ENCODE data around the gene INTS1. TPM values are rescaled to one million over a fixed set of nuclear protein-coding genes. Genes with fewer than 3 reads are reported as not detected.

The INTS1 gene
- total RNA-seq, 2 donors from 2014 or later = 26.9 to 42.4 TPM

DNA sequence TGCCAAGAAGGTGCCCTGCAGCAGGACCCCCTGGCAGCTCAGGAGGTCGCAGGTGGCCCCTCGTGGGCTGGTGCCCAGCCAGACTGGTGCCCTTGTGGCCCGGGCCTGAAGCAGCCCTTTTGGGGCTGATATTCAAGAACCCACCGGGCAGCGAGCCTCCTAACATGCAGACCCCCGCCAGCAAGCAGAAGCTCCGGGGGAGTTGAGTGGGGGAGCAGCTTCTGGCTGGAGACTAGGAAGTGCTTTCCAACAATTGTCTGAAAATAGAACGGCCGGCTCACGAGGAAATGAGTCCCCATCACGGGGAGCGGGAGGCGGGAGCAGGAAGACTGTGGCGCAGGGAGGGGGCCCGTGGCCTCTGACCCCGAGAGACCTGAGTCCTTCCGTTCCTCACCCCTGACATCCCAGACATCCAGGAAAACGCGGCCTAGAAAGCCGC, 9.5 kb upstream of the INTS1 start:
- DNase-seq (no peak), ATAC-seq (peak; percentile 64 to 71)
- intact Hi-C loops (cut with DNase I) = loop anchor here in 1 of 2 donors (1.0 kb wide), 1 partner anchor 24 kb away; no protein-coding TSS in a partner anchor

DNA sequence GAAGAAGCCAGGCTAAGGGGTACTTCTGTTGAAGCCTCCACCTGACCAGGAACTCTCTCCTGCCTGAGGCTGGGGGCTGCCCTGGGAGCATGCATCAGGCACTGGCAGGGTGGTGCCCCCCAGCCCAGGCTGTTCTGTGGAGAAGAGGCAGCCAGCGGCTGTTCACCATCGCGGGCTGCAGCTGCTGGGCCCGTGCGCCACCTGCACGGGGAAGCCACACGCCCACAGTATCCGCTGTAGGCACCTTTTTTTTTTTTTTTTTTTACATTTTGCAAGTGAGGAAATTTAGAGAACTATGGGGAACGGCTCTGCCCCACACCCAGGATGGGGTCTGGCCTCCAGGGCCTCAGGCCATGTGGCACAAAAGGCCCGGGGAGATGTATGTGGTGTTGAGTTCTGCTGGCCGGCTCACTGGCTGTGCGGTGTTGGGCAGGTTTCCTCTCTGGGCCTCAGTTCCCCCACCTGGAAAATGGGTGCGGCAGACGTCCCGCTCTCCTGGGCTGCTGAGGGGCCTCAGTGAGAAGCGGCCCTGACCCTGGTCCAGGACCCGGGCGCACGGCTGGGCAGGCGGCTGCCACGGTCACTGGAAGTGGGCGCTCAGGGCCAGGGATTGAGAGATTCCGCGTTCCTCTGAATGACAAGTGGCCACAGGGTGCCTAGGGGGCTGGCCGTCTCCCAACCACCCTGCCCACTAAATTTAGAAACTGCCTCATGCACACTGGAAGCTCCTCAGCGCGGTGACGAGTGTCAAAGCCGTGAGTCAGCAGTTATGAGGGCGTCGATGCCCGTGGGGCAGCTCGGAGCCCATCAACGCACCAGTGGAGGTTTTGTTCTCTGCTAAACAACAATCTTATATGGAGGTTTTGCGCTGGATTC, 8.8 kb upstream of the INTS1 start:
- intact Hi-C loops (cut with DNase I) = loop anchor here in 1 of 2 donors (1.0 kb wide), 1 partner anchor 24 kb away; no protein-coding TSS in a partner anchor
- peak; percentile 77 for DNase-seq
- peak; percentile 92 to 94 for ATAC-seq

DNA sequence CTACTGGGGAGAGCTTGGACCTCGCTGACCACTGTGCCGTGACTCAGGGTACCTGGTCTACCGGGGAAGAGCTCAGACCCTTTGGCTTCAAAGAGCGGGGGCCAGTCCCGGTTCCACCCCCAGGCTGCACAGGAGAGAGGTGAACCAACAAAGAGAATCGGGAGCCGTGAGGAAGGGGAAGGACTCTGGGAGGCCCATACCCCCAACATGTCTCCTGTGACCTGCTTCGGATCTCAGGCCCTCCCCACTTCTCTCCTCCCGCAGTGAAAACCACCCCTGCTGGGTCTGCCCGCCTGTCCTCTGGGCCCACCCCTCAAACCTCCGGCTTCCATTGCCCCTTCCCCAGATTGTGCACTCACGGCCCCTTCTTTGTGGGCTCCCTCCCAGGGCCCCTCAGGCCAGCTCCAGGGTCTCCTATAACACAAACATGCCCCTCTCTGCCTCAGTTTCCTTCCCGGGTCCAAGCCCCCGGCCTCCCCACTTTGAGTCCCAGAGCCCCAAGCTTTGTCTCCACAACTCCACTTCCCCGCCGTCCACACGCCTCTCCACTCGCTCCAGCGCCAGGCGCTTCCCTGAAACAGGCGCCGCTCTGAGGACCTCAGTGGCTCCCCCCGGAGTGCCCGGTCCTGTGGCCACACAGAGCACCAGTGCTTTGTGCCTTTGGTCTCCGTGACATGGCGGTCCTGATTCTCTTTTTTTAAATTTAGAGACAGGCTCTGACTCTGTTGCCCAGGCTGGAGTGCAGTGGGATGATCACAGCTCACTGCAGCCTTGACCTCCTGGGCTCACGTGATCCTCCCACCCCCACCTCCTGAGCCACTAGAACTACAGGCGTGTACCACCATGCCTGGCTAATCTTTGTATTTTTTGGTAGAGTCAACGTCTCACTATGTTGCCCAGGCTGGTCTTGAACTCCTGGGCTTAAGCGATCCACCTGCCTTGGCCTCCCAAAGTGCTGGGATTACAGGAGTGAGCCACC, 7.5 kb upstream of the INTS1 start:
- no peak for DNase-seq
- no peak for ATAC-seq
- intact Hi-C loops (cut with DNase I) = no loop called here

DNA sequence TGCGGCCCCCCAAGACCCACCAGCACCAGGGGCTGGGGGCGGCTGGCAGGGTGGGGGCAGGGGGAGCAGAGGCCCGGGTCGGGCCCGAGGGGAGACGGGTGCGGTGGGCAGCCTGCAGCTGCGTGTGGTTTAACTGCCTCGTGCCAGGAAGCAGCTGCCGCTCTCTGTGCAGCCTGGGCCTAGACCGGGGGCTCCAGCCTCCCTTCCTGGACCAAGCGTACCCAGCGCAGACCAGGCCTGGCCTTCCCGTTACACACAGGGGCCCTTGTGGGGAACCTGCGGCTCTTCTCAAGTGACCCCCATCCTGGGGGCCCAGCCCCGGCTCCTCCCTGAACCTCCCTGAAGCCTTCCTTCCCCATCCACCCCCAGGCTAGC, 6.6 kb upstream of the INTS1 start:
- ATAC-seq (no peak), DNase-seq (no peak)
- intact Hi-C loops (cut with DNase I) = no loop called here

DNA sequence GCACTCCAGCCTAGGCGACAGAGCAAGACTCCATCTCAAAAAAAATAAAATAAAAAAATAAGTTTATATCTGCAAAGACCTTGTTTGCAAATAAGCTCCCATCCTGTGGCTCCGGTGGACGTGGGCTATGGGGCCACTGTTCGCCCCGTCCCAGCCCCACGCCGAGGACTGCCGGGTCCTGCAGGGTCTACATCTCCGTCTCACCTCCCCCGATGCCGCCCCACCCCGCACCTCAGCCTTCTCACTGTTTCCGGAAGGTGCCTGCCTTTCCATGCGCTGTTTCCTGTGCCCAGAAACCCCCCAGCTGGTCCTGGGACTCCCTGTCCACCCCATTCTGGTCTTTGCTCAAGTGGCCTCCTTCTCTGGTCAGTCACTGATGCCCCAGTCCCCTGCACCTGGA, 5.0 kb upstream of the INTS1 start:
- DNase-seq (no peak), ATAC-seq (no peak)
- intact Hi-C loops (cut with DNase I) = loop anchor here in 1 of 2 donors (10.0 kb wide), 1 partner anchor 46 kb away; the partner anchor contains the start of gene TMEM184A

DNA sequence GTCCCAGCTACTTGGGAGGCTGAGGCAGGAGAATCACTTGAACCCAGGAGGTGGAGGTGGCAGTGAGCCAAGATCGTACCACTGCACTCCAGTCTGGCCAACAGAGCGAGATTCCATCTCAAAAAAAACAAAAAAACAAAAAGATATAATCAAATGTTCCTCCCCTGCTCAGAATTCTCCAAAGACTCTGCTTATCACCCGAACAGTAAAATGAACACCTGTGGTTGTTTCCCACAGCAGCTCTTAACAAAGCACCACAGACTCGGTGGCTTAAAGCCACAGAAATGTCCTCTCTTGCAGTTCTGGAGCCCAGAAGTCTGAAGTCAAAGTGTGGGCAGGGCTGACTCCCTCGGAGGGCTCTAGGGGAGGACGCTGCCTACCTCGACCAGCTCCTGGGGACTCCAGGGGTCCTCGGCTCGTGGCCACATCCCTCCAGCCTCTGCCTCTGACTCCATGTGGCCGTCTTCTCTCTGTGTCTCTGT, 4.1 kb upstream of the INTS1 start:
- ATAC-seq (no peak), DNase-seq (no peak)
- intact Hi-C loops (cut with DNase I) = loop anchor here in 1 of 2 donors (10.0 kb wide), 1 partner anchor 46 kb away; the partner anchor contains the start of gene TMEM184A

DNA sequence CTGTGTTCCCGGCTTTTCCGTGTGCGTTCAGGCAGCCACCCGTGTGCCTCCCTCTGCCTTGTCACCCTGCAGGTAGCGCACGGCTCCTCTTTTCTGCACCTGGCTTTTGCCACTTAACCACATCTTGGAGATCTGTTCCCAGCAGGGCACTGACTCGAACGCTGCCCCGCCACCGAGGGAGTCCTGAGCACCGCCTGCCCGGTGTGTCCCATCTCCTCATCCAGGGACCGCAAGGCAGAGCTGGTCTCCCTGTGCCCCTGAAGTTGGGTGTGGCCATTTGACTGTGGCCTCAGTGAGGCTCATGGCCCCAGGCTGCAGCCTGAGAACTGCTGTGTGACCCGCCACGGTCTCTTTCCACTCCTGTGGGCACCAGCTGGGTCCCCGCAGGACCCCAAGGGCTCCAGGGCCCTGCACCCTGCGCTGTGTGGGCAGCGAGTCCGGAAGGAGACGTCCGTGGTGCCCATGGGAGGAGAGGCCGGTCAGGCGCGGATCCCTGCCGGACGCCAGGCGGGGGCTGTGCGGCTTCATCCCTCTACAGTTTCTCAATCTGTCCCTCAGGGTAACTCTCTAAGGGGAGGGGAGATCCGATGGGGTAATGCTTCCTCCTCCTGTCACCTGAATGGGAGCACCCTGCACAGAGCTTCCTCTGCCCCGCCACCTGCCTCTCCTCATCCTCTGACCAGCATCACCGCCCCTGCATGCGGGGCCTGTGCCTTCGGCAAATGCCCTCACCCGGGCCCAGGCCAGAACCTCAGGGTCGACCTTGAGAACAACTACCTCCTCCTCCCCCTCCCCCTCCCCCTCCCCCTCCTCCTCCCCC, 1.8 kb upstream of the INTS1 start:
- intact Hi-C loops (cut with DNase I) = loop anchor here in 1 of 2 donors (10.0 kb wide), 1 partner anchor 49 kb away; the partner anchor contains the start of gene TMEM184A

DNA sequence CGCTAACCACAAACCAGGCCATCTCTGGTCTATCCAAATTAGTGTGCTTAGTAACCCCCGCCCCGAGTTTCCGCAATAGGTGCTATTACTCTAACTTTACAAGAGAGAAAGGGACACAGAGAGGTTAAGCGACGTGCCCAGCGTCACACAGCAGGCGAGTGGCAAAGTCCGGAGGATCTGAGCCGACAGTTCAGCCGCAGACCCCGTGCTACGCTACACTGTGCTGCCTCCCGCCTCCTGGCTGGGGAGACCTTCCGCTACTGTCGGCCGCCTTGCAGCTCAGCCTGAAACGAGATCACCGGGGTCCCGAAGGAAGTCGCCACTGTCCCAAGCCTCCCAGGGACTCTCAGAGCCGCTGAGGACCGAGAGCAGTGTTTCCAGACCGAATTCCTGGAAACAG, 799 bp downstream of the INTS1 start:
- intact Hi-C loops (cut with DNase I) = loop anchor here (5.0 to 10.0 kb wide), 2 partner anchors 51 to 54 kb away; partner anchors contain the start of gene TMEM184A (in 2 of the 2)
- no peak for ATAC-seq
- DNase-seq = no peak

More for the DNA sequence above, 1.8 kb upstream of the INTS1 start:
- DNase-seq (no peak), ATAC-seq (no peak)

DNA sequence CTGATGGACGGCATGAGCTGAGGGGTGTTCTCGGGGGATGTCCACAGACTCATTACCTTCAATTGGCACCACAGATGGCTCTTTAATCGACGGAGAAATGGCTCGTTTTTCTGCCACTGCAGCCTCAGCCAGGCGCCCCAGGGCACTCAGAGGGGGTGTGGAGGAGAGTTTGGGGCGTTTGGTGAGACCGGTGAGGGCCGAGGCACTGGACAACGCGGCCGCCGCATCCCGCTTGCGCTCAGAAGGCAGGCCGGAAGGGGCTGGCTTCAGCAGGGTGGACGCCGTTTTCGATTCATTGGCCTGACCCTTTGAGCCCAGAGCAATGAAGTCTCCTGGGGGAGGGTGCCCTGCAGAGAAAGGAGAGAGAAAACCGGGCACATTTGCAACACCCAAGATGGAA, 1.3 kb downstream of the INTS1 start:
- DNase-seq = no peak
- ATAC-seq = no peak
- intact Hi-C loops (cut with DNase I) = loop anchor here (5.0 to 10.0 kb wide), 2 partner anchors 52 to 54 kb away; partner anchors contain the start of gene TMEM184A (in 2 of the 2)

DNA sequence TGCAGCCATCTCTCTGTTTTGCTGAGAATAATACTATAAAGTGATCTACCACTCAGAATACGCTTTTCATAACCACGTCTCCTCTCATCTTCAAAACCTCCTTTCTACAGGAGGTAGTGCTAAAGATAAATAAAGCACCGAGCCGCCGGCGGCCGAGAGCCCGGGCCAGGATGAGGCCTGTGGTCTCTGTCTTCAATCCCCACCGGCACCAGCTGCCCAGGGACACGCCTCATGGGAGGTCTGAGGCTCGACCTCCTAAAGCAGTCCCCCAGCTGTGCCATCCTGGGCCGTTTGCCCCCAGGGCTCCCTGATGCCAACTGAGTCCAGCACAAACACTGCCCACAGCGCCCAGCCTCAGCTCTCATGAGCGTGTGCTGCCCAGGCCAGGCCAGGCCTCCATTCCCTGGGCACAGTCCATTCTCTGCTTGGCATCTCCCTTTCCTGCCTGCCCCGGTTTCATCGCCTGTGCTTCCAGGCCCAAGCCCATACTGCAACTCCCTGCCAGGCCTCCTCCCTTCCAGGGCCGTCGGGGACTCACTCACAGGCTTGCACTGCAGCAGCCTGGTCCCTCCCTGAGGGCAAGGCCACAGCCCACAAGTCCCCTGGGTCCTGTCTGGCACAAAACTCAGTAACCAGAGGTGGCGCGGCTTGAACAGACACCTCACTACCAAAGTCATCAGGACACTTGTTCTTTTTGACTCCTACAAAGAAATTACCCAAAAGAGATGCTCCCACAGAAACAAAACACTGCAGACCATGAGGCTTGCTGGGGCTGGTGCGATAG, 2.5 kb downstream of the INTS1 start:
- DNase-seq (no peak), ATAC-seq (no peak)
- intact Hi-C loops (cut with DNase I) = loop anchor here (5.0 to 10.0 kb wide), 2 partner anchors 53 to 56 kb away; partner anchors contain the start of gene TMEM184A (in 2 of the 2)

DNA sequence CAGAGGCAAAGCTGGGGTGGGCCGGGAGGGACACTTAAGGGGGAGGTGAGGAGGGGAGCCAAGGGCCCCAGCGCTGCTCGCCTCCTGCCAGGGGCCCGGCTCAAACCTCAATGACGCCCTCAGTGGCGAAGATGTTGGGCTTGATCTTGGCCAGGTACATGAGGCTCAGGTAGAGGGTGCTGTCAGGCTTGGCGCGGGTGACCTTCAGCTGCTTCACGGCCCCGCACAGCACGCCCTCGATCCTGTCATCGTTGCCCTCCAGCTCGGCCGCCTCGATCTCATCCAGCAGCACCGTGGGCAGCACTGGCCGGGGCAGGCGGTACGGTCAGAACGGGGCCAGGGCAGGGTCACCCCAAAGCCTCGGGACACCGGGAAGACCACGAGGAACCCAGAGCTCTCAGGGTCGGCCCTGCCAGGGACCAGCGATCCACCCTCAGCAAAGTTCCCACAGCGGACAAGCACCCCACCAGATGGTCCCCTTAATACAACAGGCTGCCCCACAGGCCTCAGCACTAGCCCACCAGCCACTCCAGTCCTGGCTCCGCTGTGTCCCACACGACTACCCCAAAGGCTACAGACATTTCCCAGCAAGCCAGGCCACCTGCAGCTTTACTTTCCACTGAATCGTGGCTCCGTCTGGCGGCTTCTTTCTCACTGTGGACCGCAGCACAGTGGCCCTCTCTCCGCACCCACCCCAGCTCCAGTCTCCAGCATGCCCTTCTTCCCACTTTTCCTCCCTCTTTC, 4.0 kb downstream of the INTS1 start:
- no peak for ATAC-seq
- intact Hi-C loops (cut with DNase I) = loop anchor here (5.0 to 10.0 kb wide), 2 partner anchors 55 to 57 kb away; partner anchors contain the start of gene TMEM184A (in 2 of the 2)
- DNase-seq = no peak

DNA sequence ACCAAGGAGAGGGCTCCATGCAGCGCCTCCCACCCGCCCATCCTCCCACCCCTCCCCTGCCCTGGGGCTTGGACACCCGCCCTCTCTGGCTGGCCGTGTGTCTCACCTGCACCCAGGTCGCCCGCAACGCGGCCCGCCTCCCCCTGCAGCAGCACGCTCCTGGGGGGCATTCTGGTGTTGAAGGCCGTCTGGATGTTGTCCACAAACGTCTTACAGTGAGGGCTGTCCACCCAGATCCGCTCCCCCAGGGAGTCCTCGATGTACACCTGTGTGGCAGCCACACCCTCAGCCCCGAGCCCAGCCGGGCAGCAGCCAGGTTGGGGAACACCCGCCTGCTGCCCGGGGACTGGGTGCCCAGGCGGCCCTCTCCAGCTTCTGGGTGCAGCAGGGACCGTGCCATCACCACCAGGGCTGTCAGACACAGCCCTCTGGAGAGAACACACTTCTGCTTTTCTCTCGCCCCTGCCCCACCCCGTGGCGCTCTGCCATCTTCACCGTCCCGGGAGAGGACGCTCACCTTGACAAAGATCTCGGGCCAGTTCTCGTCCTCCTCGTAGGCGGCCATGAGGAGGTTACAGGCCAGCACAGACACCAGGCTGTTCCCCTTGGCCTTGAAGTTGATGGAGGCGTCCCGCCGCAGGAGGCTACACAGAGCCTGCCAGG, 4.7 kb downstream of the INTS1 start:
- no peak for DNase-seq
- intact Hi-C loops (cut with DNase I) = loop anchor here (5.0 to 10.0 kb wide), 2 partner anchors 55 to 58 kb away; partner anchors contain the start of gene TMEM184A (in 2 of the 2)
- no peak for ATAC-seq

DNA sequence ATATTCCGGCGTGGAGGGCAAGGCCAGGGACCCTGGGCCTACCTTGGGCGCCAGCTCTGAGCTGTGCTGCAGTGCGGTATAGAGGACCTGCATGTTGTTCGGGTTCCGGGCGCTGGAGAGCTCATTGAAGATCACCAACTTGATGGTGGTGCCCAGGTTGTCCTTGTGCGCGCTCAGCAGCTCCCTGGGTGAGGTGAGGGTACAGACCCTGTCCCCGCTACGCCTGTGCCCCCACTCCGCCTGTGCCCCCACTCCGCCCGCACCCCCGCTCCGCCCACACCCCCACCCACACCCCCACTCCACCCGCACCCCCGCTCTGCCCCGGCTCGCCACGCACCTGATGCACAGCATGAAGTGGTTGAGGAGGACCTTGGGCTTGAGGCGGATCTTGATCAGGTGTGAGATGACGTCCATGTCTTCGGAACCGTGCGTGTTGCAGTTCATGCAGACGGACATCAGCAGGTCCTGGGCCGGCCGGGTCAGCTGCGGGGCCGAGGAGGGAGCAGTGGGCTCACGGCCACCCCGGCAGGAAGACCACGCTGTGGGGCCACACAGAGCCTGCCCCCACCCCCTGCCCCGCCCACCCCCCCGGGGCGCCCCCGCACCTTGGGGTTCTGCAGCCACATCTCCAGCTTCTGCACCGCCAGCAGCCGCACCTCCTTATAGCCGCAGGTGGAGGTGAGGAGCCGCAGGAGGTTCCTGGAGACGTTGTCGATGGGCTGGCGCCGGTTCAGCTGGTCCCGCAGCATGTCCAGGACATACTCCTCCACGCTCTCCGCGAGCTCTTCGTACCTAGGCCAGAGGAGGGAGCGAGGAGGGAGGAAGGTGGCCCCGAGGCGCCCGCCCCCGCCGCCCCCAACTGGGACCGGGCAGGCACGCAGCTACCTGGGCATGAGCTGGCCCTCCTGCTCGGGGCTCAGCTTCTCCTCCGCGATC, 5.6 kb downstream of the INTS1 start:
- no peak for DNase-seq
- intact Hi-C loops (cut with DNase I) = no loop called here
- ATAC-seq = no peak

DNA sequence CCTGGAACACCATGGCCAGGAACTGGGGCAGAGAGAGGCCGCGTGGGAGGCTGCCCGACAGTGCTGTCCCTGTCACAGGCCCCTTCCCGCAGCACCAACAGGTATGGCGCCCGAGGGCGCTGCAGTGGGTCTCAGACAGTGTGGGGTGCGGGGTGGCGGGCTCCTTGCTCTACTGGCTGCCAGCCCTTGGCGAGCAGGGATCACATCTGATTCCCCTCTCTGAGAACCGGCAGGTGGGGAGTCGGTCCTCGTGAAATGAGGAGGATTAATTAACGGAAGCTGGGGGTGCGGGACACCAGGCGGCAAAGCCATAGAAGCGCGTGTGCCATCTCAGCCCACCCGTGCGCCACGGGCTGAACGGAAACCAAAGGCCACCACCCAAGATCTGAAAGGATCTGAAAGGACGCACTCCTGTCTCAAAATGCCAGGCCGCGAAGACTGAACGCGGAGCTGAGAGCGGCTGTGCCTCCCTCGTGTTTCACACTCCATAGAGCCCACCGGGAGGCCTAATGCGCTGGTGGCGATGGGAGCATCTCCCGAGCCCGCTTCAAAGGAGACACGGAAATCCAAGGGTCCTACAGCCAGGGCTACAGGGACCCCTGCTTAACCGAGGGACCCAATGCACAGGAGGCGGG, 6.8 kb downstream of the INTS1 start:
- intact Hi-C loops (cut with DNase I) = no loop called here
- no peak for DNase-seq
- no peak for ATAC-seq
